ENCODE data around the gene ADAMTS1. TPM values are rescaled to one million over a fixed set of nuclear protein-coding genes. Genes with fewer than 3 reads are reported as not detected.

Gene ADAMTS1
- total and polyA plus RNA-seq, 2 donors (not counting 1 experiment from before 2014, with no cell fraction given) = not detected

GRCh38 chr21:26887251-26887650 lies 42.0 kb upstream of the ADAMTS1 start:
- H3K4me3 Mint-ChIP-seq = no peak overlapping the region
- CTCF ChIA-PET = no interaction called here
- ATAC-seq (ENCODE audit: low read depth) = no peak

GRCh38 chr21:26884436-26884835 lies 39.2 kb upstream of the ADAMTS1 start:
- Mint-ChIP-seq H3K9me3 (ENCODE audit: insufficient read depth) (no peaks in the 10 kb centered on the region), H3K4me3 (no peak overlapping the region)
- no CpG with 5 or more reads among the region's 2 CpGs for WGBS (ENCODE audit: insufficient coverage)

More at GRCh38 chr21:26887251-26887650, 42.0 kb upstream of the ADAMTS1 start:
- no peak for DNase-seq
- no peak overlapping the region for H3K4me3 ChIP-seq (ENCODE audit: control extremely low read depth in 1 of 5, extremely low read depth in 1 of 5, insufficient read depth in 1 of 5, low read depth in 2 of 5, low read length in 4 of 5)
- H4K20me1 ChIP-seq (ENCODE audit: control insufficient read depth, insufficient read depth, low read length, poor library complexity, severe bottlenecking) = no peaks in the 10 kb centered on the region
- no peaks in the 10 kb centered on the region for H3K36me3 ChIP-seq (replicated peaks in 1 of 2; ENCODE audit: control extremely low read depth in 1 of 2, control insufficient read depth in 1 of 2, extremely low read depth in 1 of 2, insufficient read depth in 2 of 2, low read length in 1 of 2)
- H2AFZ ChIP-seq (ENCODE audit: insufficient read depth, low read depth, low read length, poor library complexity, severe bottlenecking) = no peak overlapping the region
- intact Hi-C loops (cut with micrococcal nuclease) = no loop called here
- Mint-ChIP-seq H3K27ac (no peak overlapping the region), H3K4me1 (no peaks in the 10 kb centered on the region), H3K9me3 (ENCODE audit: insufficient read depth) (no peaks in the 10 kb centered on the region), H3K27me3 (no peaks in the 10 kb centered on the region)
- H3K9me3 ChIP-seq (ENCODE audit: control extremely low read depth in 1 of 3, control insufficient read depth in 2 of 3, insufficient read depth in 1 of 3, low read length in 2 of 3) = no peaks in the 10 kb centered on the region
- no peak overlapping the region for H3K9ac ChIP-seq (ENCODE audit: low read length)
- no peaks in the 10 kb centered on the region for H3K79me2 ChIP-seq (ENCODE audit: control insufficient read depth, insufficient read depth, low read length)
- TF ChIP-seq CTCF (IDR thresholded peaks at IDR 0.05) = no peak
- no peak for TF ChIP-seq EZH2 (IDR thresholded peaks at IDR 0.05; ENCODE audit: borderline replicate concordance, insufficient read depth, low read depth, low read length, poor library complexity, severe bottlenecking)
- POLR2A ChIA-PET = no interaction called here
- no peak overlapping the region for H3K27ac ChIP-seq (ENCODE audit: low read length in 2 of 2)
- no peak overlapping the region for H3K4me2 ChIP-seq (replicated peaks; ENCODE audit: low read depth, low read length, poor library complexity, severe bottlenecking)
- no peaks in the 10 kb centered on the region for H3K4me1 ChIP-seq (ENCODE audit: control insufficient read depth in 2 of 2, insufficient read depth in 2 of 2, low read length in 2 of 2)
- 88% methylated on average over 3 of the region's 3 CpGs for WGBS (ENCODE audit: insufficient coverage)
- no peaks in the 10 kb centered on the region for H3K27me3 ChIP-seq (replicated peaks in 1 of 4; ENCODE audit: control extremely low read depth in 1 of 4, control insufficient read depth in 3 of 4, insufficient read depth in 4 of 4, low read length in 3 of 4)

More at GRCh38 chr21:26884436-26884835, 39.2 kb upstream of the ADAMTS1 start:
- H3K4me1 Mint-ChIP-seq = no peaks in the 10 kb centered on the region
- TF ChIP-seq EZH2 (IDR thresholded peaks at IDR 0.05; ENCODE audit: borderline replicate concordance, insufficient read depth, low read depth, low read length, poor library complexity, severe bottlenecking) = no peak
- no peak for TF ChIP-seq CTCF (IDR thresholded peaks at IDR 0.05)
- H3K27me3 Mint-ChIP-seq = no peaks in the 10 kb centered on the region
- Histone ChIP-seq H2AFZ (ENCODE audit: insufficient read depth, low read depth, low read length, poor library complexity, severe bottlenecking) (no peak overlapping the region), H3K4me3 (ENCODE audit: control extremely low read depth in 1 of 5, extremely low read depth in 1 of 5, insufficient read depth in 1 of 5, low read depth in 2 of 5, low read length in 4 of 5) (no peak overlapping the region), H3K79me2 (ENCODE audit: control insufficient read depth, insufficient read depth, low read length) (no peaks in the 10 kb centered on the region), H3K27ac (ENCODE audit: low read length in 2 of 2) (no peak overlapping the region), H3K27me3 (replicated peaks in 1 of 4; ENCODE audit: control extremely low read depth in 1 of 4, control insufficient read depth in 3 of 4, insufficient read depth in 4 of 4, low read length in 3 of 4) (no peaks in the 10 kb centered on the region), H3K4me1 (ENCODE audit: control insufficient read depth in 2 of 2, insufficient read depth in 2 of 2, low read length in 2 of 2) (no peaks in the 10 kb centered on the region), H3K36me3 (replicated peaks in 1 of 2; ENCODE audit: control extremely low read depth in 1 of 2, control insufficient read depth in 1 of 2, extremely low read depth in 1 of 2, insufficient read depth in 2 of 2, low read length in 1 of 2) (no peaks in the 10 kb centered on the region), H3K4me2 (replicated peaks; ENCODE audit: low read depth, low read length, poor library complexity, severe bottlenecking) (no peak overlapping the region), H3K9ac (ENCODE audit: low read length) (no peak overlapping the region), H4K20me1 (ENCODE audit: control insufficient read depth, insufficient read depth, low read length, poor library complexity, severe bottlenecking) (no peaks in the 10 kb centered on the region), H3K9me3 (ENCODE audit: control extremely low read depth in 1 of 3, control insufficient read depth in 2 of 3, insufficient read depth in 1 of 3, low read length in 2 of 3) (no peaks in the 10 kb centered on the region)
- CTCF ChIA-PET = no interaction called here
- no peak overlapping the region for H3K27ac Mint-ChIP-seq
- ATAC-seq (ENCODE audit: low read depth) (no peak), DNase-seq (no peak)
- intact Hi-C loops (cut with micrococcal nuclease) = no loop called here
- POLR2A ChIA-PET = no interaction called here

Measured in B cell (primary cell).